ENCODE data around the gene BPNT1.
"Not testable (repeated sequence)": the region's sequence is repeated elsewhere in the genome, so short reads cannot be mapped to it uniquely, and the experiment has no call there.

The BPNT1 gene

GRCh38 chr1:220077887-220078286 lies 11.7 kb downstream of the BPNT1 start:
- DNase-seq (ENCODE audit: low read depth in 3 of 3): no peak

- no peak for DNase-seq (ENCODE audit: low read depth in 3 of 3)
Observed at GRCh38 chr1:220076861-220077762, 12.5 kb downstream of the BPNT1 start.

GRCh38 chr1:220067269-220068204 lies 22.1 kb downstream of the BPNT1 start:
- no peak for DNase-seq (ENCODE audit: low read depth in 3 of 3)

GRCh38 chr1:220062629-220063028 lies 27.0 kb downstream of the BPNT1 start:
- DNase-seq (ENCODE audit: low read depth in 3 of 3): no peak

- DNase-seq (ENCODE audit: low read depth in 3 of 3): no peak
Observed at GRCh38 chr1:220060876-220061275, 28.7 kb downstream of the BPNT1 start.

GRCh38 chr1:220056374-220056773 lies 33.2 kb downstream of the BPNT1 start:
- DNase-seq (ENCODE audit: low read depth in 3 of 3): no peak

GRCh38 chr1:220046052-220046930 lies 43.3 kb downstream of the BPNT1 start, which contains the start of gene EPRS1:
TSS of gene EPRS1 (minus strand) at chr1:220046505. CDS start at chr1:220046388, 117 bp downstream.
- DNase-seq (ENCODE audit: low read depth in 3 of 3): peak; percentile 86 to 92 (median 88)

- DNase-seq (ENCODE audit: low read depth in 3 of 3): no peak
Observed at GRCh38 chr1:220045356-220046051, 44.1 kb downstream of the BPNT1 start.

GRCh38 chr1:220044678-220045355 lies 44.8 kb downstream of the BPNT1 start:
- DNase-seq (ENCODE audit: low read depth in 3 of 3): no peak

- DNase-seq (ENCODE audit: low read depth in 3 of 3): no peak
Observed at GRCh38 chr1:220043646-220044045, 45.9 kb downstream of the BPNT1 start.

- DNase-seq (ENCODE audit: low read depth in 3 of 3): no peak
Observed at GRCh38 chr1:220040028-220040596, 49.5 kb downstream of the BPNT1 start.

- no peak for DNase-seq (ENCODE audit: low read depth in 3 of 3)
Observed at GRCh38 chr1:220038640-220039039, 50.9 kb downstream of the BPNT1 start.

GRCh38 chr1:220037810-220038209 lies 51.8 kb downstream of the BPNT1 start:
- DNase-seq (ENCODE audit: low read depth in 3 of 3): not testable (repeated sequence)

- no peak for DNase-seq (ENCODE audit: low read depth in 3 of 3)
Observed at GRCh38 chr1:220032911-220033310, 56.7 kb downstream of the BPNT1 start.

GRCh38 chr1:220031287-220031686 lies 58.3 kb downstream of the BPNT1 start:
- no peak for DNase-seq (ENCODE audit: low read depth in 3 of 3)

- no peak for DNase-seq (ENCODE audit: low read depth in 3 of 3)
Observed at GRCh38 chr1:220028346-220028895, 61.2 kb downstream of the BPNT1 start.

- DNase-seq (ENCODE audit: low read depth in 3 of 3): no peak
Observed at GRCh38 chr1:220019071-220019470, 70.5 kb downstream of the BPNT1 start.

- DNase-seq (ENCODE audit: low read depth in 3 of 3): no peak
Observed at GRCh38 chr1:220013497-220013896, 76.1 kb downstream of the BPNT1 start.

GRCh38 chr1:220012259-220012658 lies 77.3 kb downstream of the BPNT1 start:
- DNase-seq (ENCODE audit: low read depth in 3 of 3): no peak

Data from stimulated activated CD4-positive, alpha-beta T cell treated with anti-CD3 and anti-CD28 coated beads, TNF-alpha, amount 100 ng/mL, for 48 hours (primary cell).